ENCODE results near the gene KRTCAP2.
A peak's percentile ranks its signal among the peaks of the same experiment; 100 is the strongest.
"Not testable (repeated sequence)": the region's sequence is repeated elsewhere in the genome, so short reads cannot be mapped to it uniquely, and the experiment has no call there.

KRTCAP2 gene

DNA sequence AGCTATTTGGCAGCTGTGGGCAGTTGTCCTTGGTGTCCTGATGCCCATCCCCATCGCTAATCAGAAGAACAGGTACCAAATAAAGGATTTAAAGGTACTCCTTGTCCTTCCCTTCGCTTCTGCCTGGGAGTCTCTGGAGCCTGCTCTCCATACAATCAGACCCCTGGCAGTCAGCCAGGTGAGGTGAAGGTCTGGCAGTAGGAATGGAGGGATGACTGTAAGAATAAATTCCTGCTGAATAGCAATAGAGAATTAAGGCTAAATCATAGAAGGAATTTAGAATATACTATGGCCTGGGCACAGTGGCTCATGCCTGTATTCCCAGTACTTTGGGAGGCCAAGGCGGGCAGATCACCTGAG lies 25.4 kb upstream of the KRTCAP2 start:
- no peak for DNase-seq

DNA sequence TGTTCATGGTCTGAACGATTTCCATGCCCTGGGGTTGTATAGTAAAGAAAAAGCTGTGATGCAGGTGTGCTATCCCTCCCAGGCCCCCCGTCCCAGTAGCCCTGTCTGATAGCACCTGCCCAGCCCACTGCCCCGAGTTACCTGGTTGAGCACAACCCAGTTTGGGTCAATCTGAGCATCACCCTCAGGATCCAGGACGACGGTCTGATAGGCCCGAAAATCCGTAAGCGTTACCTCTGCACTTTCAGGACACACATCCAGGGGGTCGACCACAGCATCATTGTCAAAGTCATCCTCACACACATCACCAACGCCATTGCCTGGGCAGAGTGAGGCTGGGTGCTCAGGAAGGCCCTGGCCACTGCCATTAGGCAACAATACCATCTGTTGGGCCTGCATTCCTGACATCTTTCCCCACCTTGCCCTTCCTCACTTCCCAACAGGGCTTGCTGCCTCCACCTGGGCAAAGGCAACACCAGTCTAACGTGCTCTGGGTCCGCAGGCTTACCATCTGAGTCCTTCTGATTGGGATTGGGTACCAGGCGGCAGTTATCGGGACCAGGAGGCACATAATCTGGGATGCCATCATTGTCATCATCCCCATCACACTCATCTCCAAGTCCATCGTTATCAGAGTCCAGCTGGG lies 24.9 kb upstream of the KRTCAP2 start:
- DNase-seq = no peak

DNA sequence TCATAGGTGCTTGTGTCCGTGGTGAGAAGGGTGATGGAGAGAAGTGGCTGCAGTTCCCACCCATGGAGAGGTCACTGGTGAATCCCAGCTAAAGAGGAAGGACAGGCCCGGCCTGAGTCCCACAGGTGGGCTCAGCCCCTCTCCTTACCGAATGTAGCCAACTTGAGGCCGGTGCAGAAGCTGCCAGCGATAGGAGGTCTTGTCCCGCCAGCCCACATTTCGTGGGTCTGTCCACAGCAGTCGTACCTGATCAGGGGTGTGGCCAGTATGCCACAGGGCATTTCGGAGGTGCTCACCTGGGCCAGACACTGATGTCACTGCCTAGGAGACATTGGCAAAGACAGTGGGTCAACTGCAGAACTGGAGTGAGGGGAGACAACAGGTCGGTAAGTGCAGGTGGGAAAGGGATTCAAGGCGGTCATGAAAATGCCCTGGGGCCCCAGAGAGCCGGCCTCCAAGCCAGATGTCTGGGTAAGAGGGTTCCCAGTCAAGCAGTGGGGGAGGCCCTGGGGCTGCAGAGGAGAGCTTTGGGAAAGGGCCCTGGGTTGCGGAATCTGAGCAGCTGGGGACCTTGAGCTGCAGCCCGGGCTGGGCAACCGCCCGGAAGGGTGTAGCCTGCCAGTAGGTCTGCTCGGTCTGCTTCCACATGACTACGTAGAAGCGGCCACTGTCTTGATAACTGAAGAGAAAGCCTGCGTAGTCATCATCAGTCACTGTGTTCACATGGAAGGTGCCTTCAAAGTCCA lies 24.0 kb upstream of the KRTCAP2 start:
- DNase-seq = no peak

DNA sequence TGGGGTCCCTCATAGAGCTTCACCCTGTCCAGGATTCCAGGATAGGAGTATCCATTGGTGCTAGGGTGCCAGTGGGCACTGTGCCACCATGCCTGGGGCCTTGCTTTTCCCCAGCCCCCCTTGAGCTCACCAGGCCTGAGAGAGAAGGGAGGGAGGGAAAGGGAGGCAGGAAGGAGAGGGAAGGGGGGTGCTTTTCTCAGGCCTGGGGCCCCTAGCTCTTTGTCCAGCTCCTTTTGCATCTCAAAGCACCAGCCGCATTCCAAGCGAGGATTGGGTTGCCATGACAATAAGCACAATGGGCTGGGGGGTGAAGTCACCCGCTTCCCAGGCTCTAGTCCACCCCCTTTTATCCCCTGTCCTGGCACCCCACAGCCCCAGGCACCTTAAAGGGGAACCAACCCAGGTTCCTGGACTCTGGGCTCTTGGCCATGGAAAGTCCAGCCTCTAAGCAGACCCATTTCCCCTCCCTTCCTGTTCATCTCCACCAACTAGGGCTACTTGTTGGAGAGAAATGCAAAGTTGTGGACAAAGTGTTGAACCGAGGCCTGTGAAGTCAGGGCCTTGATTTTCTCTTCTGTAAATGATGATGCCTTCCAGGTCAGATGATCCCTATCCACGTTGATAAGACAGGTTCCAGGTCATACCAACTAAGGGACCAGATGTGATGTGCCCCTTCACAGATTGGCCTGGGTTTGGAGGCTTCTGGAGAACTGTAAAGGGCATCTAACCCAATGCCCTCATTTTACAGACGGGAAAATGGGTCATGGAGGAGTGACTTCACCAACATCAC lies 23.2 kb upstream of the KRTCAP2 start:
- DNase-seq = no peak

DNA sequence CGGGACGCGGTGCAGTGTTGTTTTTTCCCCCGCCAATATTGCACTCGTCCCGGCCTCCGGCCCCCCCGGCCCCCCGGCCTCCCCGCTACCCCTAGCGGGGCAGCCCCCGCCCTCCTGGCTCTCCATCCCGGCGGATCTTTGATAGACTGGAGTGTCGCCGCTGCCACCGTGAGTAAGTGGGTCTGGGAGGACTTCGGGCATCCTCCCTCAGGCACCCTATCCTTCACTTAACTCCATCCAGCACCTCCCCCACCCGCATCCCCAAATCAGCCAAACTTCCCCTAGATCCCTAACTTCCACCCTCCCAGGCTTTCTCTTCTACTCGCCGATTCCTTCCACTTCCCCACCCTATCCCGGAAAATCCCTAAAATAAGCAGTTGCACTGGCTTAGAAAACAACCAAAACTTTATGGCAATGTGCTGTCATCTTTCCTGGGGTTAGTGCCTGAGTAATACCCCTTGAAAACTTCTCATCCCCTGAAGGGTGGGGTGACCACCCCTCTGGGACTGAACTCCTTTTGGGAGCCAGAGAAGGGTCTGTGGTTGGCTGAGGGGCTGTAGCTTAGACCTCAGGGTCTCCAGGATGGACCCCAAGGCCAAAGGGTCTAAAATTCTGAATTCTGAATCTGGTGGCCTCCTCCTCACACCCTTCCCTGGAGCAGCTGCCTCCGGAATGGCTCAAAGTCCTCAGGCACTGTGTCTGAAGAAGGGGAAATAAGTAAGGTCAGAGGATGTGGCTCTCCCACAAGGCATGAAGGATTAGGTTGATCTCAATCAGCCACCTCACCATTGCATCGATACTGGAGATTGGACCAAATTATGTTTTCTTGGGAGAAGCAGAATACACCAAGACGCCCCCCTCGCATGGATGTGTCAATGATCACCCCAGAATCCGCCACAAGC lies 22.3 kb upstream of the KRTCAP2 start:
- no peak for DNase-seq

DNA sequence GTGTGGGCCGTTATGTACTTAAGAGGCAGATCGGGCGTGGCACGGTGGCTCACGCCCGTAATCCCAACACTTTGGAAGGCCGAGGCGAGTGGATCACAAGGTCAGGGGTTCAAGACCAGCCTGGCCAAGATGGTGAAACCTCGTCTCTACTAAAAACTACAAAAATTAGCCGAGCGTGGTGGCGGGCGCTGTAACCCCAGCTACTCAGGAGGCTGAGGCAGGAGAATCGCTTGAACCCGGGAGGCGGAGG lies 20.8 kb upstream of the KRTCAP2 start:
- not testable (repeated sequence) for DNase-seq

DNA sequence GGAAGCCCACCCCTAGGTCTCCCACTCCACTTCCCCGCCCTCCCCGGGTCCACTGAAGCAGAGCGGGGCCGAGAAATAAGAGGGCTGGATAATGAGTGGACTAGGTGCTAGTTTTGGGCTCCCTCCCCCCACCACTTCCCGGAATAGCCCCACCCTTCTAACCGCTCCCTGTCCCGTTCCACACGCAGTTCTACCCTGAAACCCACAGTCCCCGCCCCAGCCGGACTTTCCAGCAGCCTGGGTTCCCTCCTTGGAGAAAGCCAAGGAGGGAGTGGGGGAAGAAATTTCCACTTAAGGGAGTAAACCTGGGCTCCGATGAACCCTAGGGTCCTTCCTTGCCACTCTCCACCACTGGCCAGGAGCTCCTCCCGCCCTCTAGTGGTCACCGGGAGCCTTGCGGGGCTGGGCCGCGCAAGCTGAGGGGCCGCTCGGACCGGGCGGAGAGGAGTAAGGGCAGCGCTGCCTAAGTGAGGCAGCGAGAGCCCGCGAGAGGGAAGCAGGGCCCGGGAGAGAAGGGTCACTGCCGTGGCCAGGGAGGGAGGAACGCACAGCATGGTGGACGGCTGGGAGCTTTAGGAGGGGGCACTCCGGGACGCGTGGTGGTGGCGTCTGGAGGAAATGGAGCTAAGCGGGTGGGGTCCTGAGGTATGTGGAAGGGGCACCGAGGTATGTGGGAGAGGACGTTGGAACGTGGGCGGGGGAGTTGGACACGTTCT lies 20.3 kb upstream of the KRTCAP2 start:
- DNase-seq = peak; percentile 86 to 88

DNA sequence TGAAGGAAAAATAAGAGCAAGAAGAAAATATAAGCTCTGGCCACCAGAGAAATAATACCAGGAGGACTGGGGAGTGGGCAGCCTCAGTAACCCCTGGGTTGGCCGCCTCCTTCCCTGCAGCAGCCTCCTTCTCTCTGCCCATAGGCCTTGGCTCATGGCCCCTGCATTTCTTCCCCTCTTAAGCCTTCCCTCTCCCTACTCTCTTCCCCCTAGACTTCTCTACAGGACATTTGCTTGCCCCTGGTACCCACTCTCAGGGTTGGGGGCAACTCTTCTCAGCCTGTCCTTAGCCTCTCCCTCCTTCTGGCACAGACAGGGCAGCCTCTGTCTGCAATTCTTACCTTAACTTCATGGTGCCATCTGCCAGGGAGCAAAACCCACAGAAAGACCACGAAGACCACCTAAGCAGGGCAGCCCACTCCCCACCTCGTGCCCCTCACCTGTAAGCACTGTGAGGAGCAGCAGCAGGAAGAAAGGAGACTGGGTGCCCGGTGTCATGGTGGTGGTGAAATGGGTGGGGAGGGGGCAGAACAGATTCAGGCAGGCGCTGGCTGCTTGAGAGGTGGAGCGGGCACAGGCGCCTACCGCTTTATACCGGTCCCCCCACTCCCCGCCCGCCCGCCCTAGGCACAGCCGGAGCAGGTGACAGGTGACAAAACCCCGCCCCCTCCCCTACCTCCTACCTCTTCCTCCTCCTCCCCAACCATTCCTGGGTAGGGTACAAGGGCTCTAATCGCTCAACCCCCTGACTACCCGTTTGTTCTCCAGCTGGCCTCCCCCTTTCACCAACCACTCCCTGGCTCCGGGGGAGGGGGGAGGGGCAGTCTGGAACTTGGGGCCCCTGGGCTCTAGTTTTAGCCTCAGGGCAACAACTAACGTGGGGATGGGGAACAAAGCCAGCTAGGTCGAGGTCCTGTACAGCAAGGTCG lies 19.5 kb upstream of the KRTCAP2 start:
- DNase-seq = peak; percentile 59 to 73

DNA sequence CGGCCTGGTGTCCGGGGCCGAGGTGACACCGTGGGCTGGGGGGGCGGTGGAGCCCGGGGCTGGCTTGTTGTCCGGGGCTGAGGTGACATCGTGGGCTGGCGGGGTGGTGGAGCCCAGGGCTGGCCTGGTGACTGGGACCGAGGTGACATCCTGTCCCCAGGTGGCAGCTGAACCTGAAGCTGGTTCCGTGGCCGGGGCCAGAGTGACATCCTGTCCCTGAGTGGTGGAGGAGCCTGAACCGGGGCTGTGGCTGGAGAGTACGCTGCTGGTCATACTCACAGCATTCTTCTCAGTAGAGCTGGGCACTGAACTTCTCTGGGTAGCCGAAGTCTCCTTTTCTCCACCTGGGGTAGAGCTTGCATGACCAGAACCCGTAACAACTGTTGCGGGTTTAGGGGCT lies 18.8 kb upstream of the KRTCAP2 start:
- DNase-seq = no peak

DNA sequence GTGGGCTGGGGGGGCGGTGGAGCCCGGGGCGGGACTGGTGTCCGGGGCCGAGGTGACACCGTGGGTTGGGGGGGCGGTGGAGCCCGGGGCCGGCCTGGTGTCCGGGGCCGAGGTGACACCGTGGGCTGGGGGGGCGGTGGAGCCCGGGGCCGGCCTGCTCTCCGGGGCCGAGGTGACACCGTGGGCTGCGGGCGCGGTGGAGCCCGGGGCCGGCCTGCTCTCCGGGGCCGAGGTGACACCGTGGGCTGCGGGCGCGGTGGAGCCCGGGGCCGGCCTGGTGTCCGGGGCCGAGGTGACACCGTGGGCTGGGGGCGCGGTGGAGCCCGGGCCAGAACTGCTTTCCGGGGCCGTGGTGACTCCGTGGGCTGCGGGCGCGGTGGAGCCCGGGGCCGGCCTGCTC lies 16.8 kb upstream of the KRTCAP2 start:
- not testable (repeated sequence) for DNase-seq

DNA sequence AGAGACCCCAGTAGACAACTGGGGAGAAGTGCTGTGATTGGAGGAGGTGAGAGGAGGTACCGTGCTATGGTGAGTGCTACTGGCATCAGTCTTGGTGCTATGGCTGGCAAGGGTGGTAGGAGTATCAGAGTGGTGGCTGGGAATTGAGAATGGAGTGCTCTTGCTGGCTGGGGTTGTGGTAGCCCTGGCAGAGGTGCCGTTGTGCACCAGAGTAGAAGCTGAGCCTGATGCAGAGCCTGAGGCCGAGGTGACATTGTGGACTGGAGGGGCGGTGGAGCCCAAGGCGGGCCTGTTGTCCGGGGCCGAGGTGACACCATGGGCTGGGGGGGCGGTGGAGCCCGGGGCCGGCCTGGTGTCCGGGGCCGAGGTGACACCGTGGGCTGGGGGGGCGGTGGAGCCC lies 15.2 kb upstream of the KRTCAP2 start:
- DNase-seq = no peak

DNA sequence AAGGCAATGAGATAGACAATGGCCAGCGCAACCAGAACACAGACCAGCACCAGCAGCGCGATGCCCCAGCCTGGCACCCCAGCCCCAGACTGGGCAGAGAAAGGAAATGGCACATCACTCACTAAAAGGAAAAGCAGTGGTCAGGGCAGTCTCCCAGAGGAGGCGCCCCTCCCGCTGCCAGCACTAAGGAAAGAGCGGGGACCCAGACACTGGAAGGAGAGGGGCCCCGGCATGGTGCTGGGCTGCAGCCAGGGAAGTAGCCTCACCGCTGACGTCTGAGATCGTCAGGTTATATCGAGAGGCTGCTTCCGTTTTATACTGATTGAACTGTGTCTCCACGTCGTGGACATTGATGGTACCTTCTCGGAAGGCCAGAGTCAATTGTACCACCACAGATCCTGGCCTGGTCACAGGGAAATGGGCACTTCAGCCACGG lies 14.4 kb upstream of the KRTCAP2 start:
- no peak for DNase-seq

DNA sequence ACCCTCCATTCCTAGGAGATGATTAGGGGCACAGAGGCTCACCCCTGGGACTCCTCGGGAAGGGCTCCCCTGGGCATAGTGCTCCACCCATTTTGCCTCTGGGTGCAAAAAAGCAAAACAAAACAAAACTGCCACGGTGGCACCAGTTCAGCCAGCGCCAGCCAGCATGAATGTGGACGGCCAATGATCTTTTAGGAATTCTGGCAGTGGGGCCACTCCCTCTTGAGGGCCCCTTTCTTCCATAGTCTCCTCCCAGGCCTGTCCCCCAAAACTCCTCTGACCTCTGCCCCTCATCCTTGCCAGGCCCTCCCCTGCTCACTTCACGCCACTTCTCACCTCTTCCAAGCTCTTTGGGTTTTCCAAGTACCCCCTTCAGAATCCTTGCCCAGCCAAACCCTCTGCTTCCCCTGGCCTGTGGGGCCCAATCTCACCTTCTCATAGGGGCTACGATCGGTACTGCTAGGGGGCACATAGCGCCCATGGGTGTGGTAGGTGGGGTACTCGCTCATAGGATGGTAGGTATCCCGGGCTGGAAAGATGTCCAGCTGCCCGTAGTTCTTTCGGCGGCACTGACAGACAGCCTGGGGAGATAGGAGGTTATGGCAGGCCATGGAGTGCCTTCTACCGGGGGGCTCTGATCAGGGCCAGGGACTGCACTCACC lies 13.8 kb upstream of the KRTCAP2 start:
- DNase-seq = no peak

DNA sequence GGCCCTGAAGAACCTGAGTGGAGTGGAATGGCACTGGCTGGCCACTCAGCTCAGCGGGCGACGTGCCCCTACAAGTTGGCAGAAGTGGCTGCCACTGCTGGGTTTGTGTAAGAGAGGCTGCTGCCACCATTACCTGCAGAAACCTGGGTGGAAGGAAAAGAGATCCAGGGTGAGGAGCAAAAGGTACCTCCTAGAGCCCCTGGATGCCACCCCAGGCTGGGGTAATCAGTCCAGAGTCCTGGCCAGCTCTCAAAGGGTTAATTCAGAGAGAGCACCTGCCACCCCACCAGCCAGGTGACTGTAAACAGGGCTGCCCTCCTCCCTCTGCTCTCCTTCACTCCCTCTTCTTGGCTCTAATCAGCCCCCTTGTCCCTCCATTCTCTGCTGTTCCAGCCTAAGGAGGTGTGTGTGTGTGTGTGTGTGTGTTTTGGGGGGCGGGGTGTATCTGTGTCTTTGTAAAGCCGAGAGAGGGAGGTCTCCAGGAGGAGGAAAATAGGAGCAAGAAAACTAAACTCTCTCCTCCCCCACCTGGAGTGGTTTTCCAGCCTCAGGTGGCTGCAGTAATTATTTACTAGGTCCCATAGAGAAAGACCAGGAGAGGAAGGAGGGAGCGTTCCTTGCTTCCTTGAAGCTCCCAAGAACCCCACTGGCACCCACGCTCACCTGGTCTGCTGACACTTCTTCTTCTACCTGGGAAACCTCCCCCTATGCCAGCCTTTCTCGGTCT lies 13.1 kb upstream of the KRTCAP2 start:
- no peak for DNase-seq

DNA sequence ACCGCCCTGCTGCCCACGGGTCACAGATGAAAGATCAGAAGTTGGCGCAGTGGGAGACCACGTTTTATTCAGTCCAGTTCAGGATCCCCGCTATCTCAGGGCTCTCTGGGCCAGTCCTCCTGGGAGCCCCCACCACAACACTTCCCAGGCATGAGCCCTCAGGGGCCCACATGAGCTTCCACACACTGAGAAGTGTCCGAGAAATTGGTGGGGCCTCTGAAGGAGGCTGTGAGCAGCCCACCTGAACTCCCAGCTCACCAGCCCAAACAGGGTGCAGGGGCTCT lies 12.6 kb upstream of the KRTCAP2 start:
- DNase-seq = no peak

DNA sequence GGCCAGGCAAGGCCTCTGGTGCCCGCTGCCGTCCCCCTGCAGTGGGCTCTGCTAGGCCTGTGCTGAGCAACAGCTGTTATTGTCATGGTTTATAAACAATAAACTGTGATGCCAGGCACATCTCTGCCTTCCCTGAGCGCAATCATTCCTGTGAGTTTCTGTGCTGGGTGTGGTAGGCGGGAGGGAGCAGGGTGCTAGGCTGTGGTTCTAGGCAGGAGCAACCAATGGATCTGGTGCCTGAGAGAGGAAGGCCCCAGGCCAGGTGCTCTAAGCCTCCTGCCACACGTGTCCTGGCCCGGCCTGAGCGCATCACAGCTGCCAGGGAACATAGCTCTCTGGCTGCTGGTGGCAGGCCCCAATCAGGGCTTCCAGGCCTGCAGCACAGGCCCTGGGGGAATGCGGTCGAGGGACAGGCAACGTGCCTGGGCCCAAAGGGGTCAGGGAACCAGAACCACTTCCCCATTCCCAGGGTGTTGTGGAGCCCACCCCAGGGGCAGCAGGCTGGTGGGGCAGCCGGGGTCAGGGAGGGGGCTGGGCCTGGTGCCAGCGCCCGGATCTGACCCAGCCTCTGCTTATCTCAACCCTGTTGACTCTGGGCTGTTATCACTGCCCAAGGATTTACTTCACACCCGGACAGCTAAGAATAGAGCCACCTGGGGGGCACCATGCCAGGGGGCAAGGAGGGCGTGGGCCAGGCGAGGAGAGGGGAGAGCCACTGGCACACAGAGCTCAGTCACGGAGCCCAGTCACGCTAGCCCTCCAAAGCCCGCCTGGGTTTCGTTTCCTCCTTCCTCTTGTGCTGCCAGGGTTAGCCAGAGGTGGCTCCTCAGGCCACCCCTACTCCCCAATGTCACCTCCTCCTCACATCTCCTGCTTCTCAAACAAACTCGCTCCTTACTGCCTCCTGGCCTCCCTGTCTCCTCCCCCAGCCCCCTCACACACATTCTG lies 12.0 kb upstream of the KRTCAP2 start:
- DNase-seq = no peak

DNA sequence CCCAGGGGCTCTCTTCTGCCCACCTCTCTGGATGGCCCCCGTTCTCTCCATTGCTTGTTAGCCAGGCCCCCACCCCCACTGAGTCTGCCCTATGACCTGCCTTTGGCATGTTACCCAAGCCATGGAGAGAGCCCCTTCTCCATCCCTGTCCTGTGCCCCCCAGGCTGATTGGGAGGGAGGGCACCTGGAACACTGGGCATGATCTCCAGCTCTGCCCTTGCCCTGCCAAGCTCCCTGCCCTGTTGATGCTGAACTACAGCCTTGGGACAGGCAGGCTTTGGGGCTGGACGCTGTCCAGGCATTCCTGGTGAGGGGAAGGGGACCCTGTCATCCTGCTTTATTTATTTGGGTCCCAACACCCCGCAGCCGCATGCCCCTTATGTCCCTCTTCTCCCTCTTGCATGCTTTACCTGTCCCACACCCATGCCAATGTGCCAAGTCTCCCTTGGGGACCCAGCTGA lies 11.3 kb upstream of the KRTCAP2 start:
- DNase-seq = no peak

DNA sequence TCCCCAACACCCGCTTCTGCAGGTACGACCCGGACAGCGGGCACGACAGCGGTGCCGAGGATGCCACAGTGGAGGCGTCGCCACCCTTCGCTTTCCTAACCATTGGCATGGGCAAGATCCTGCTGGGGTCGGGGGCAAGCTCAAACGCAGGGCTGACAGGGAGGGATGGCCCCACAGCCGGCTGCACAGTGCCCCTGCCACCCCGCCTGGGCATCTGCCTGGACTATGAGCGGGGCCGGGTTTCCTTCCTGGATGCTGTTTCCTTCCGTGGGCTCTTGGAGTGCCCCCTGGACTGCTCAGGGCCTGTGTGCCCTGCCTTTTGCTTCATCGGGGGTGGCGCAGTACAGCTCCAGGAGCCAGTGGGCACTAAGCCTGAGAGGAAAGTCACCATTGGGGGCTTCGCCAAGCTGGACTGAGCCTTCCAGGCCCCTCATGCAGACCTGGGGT lies 10.7 kb upstream of the KRTCAP2 start:
- DNase-seq = no peak

DNA sequence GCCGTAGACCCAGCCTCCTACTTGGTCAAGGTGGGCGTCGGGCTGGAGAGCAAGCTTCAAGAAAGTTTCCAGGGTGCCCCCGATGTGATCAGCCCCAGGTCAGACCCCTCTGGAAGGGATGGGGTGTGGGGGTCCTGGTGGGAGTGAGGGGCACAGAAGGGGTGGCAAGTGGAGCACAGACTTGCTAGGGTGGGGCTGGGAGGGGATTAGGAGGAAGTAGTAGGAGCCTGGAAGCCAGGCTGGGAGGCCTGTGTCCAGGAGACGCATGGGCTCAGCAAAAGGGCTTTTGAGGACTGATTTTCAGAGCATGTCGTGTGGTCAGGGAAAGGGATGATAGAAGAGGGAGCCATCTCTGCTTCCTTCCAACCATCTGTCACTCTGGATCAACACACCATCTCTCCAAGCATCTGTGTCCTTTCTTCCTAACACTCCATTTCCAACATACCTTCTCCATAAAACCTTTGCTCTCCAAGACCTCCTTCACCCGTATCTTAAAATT lies 9.0 kb upstream of the KRTCAP2 start:
- no peak for DNase-seq
